Osteoblast (primary cell): ENCODE results near the gene HFM1. TPM values are rescaled to one million over a fixed set of nuclear protein-coding genes. Genes with fewer than 3 reads are reported as not detected.

Experiments used
- DNase-seq: peaks from one replicate; pipeline ENCODE4 v3.0.0; 2011; ENCODE audit warnings: low spot score, mixed read lengths; ENCODE audit not compliant: insufficient read length; ENCODE audit errors: missing footprints
- H2AFZ ChIP-seq: 2 replicates; pipeline ENCODE4 v1.6.0; 2011; ENCODE audit warnings: mild to moderate bottlenecking, low read length
- H3K27ac ChIP-seq: 2 replicates; pipeline ENCODE4 v1.5.1; 2011; ENCODE audit warnings: mild to moderate bottlenecking, low read depth, low read length, moderate library complexity
- H3K27me3 ChIP-seq: 2 replicates; pipeline ENCODE4 v1.6.0; 2012; ENCODE audit warnings: mild to moderate bottlenecking, control low read depth, inconsistent platforms, low read length, moderate library complexity; ENCODE audit not compliant: insufficient read depth
- H3K36me3 ChIP-seq: 2 replicates; pipeline ENCODE4 v1.5.1; 2011; ENCODE audit warnings: mild to moderate bottlenecking, low read length, control low read depth, moderate library complexity; ENCODE audit not compliant: insufficient read depth
- H3K4me1 ChIP-seq: 2 replicates; pipeline ENCODE4 v1.5.1; 2011; ENCODE audit warnings: mild to moderate bottlenecking, low read length, control low read depth, moderate library complexity; ENCODE audit not compliant: insufficient read depth
- H3K4me2 ChIP-seq: 2 replicates; pipeline ENCODE4 v1.6.0; 2011; ENCODE audit warnings: mild to moderate bottlenecking, low read length; ENCODE audit not compliant: insufficient read depth
- H3K4me3 ChIP-seq: fragments of 200-600 bp; sonication (generic); 3 replicates; pipeline ENCODE4 v1.5.1; 2012; ENCODE audit warnings: mild to moderate bottlenecking, low read length, inconsistent platforms; ENCODE audit not compliant: insufficient read depth
- H3K79me2 ChIP-seq: 2 replicates; pipeline ENCODE4 v1.6.0; 2012; ENCODE audit warnings: mild to moderate bottlenecking, low read length, control low read depth, inconsistent platforms; ENCODE audit not compliant: insufficient read depth
- H3K9me3 ChIP-seq: 2 replicates; pipeline ENCODE4 v1.5.1; 2011; ENCODE audit warnings: low read depth, low read length, control low read depth
- H4K20me1 ChIP-seq: 2 replicates; pipeline ENCODE4 v1.6.0; 2012; ENCODE audit warnings: mild to moderate bottlenecking, low read length, control low read depth; ENCODE audit not compliant: insufficient read depth
- CTCF ChIP-seq: IDR thresholded peaks from 2 replicates; pipeline ENCODE4 v1.5.1; 2011; ENCODE audit warnings: mild to moderate bottlenecking, low read depth, low read length, moderate library complexity; ENCODE audit errors: extremely low read depth
- total RNA-seq: library from RNA; depleted of rRNA; stranded (reverse); fragments of >200 nt; gene quantifications from 2 replicates; pipeline ENCODE4 v1.2.3, GENCODE V29; 2012

HFM1 gene
- total RNA-seq, 1 donor = 0.36 TPM

- Histone ChIP-seq H3K4me2 (no peak overlapping the region), H3K36me3 (no peaks in the 10 kb centered on the region), H3K79me2 (no peaks in the 10 kb centered on the region), H2AFZ (no peak overlapping the region), H4K20me1 (no peaks in the 10 kb centered on the region), H3K27me3 (no peaks in the 10 kb centered on the region), H3K9me3 (no peaks in the 10 kb centered on the region), H3K27ac (no peak overlapping the region), H3K4me3 (no peak overlapping the region), H3K4me1 (no peaks in the 10 kb centered on the region)
- DNase-seq = no peak
- no peak for TF ChIP-seq CTCF
Observed at GRCh38 chr1:91335603-91336002, 69.0 kb downstream of the HFM1 start.

GRCh38 chr1:91334856-91335255 lies 69.8 kb downstream of the HFM1 start:
- Histone ChIP-seq H3K27me3 (no peaks in the 10 kb centered on the region), H4K20me1 (no peaks in the 10 kb centered on the region), H3K4me2 (no peak overlapping the region), H3K4me1 (no peaks in the 10 kb centered on the region), H3K27ac (no peak overlapping the region), H2AFZ (no peak overlapping the region), H3K4me3 (no peak overlapping the region), H3K79me2 (no peaks in the 10 kb centered on the region), H3K36me3 (no peaks in the 10 kb centered on the region), H3K9me3 (no peaks in the 10 kb centered on the region)
- no peak for TF ChIP-seq CTCF
- no peak for DNase-seq

- H3K36me3 ChIP-seq = no peaks in the 10 kb centered on the region
- no peaks in the 10 kb centered on the region for H3K9me3 ChIP-seq
- no peak overlapping the region for H3K4me3 ChIP-seq
- H3K4me1 ChIP-seq = no peaks in the 10 kb centered on the region
- DNase-seq = no peak
- no peak overlapping the region for H3K4me2 ChIP-seq
- H3K79me2 ChIP-seq = no peaks in the 10 kb centered on the region
- no peak for TF ChIP-seq CTCF
- no peaks in the 10 kb centered on the region for H3K27me3 ChIP-seq
- H2AFZ ChIP-seq = no peak overlapping the region
- no peak overlapping the region for H3K27ac ChIP-seq
- H4K20me1 ChIP-seq = no peaks in the 10 kb centered on the region
Observed at GRCh38 chr1:91325456-91325855, 79.2 kb downstream of the HFM1 start.

GRCh38 chr1:91314643-91315042 lies 90.0 kb downstream of the HFM1 start:
- no peaks in the 10 kb centered on the region for H3K36me3 ChIP-seq
- H3K4me3 ChIP-seq = no peak overlapping the region
- TF ChIP-seq CTCF = no peak
- peak; percentile 9 for DNase-seq
- no peaks in the 10 kb centered on the region for H3K79me2 ChIP-seq
- no peak overlapping the region for H3K4me2 ChIP-seq
- no peaks in the 10 kb centered on the region for H4K20me1 ChIP-seq
- H3K4me1 ChIP-seq = no peaks in the 10 kb centered on the region
- H3K9me3 ChIP-seq = no peaks in the 10 kb centered on the region
- no peak overlapping the region for H3K27ac ChIP-seq
- H2AFZ ChIP-seq = no peak overlapping the region
- no peaks in the 10 kb centered on the region for H3K27me3 ChIP-seq
